Raji (cell line): ENCODE results near the gene INHBC.

Experiments
- POLR2A ChIP-seq: IDR thresholded peaks from 2 replicates; pipeline ENCODE4 v1.6.1; 2011; ENCODE audit warnings: low read depth, low read length, control low read depth; ENCODE audit not compliant: insufficient read depth

Gene INHBC

DNA sequence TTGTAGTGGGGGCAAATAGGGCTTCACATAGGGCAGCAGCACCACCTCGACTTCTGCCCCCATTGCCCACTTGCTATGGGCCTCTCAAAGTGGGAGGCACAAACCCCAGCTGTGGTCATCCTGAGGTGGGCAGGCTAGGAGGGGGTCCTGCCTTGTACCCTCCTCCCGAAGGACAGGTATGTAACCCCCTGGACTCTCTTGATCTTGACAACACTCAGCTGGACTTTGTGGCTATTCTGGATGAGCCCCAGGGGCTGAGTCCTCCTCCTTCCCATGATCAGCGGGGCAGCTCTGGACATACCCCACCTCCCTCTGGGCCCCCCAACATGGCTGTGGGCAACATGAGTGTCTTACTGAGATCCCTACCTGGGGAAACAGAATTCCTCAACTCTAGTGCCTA is 37.1 kb downstream of the INHBC start:
- no peak for TF ChIP-seq POLR2A

DNA sequence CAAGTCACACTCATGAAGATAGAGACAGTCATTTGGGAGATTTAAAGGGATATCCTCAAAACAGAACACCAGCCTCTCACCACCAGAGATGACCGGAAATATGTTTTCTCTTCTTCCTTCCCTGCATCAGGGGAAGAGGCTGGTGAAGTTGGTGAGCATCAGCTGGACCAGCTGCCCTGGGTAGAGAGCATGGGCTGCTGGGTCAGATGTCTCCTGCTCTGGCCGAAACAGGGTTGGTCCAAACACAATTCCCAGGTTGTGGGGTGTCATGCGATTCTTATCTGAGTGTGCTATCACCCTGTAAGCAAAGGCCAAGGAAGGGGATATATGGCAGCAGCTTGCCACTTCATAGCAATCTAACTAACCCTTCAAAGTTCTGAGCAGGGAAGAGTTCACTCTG is 37.8 kb downstream of the INHBC start:
- no peak for TF ChIP-seq POLR2A

DNA sequence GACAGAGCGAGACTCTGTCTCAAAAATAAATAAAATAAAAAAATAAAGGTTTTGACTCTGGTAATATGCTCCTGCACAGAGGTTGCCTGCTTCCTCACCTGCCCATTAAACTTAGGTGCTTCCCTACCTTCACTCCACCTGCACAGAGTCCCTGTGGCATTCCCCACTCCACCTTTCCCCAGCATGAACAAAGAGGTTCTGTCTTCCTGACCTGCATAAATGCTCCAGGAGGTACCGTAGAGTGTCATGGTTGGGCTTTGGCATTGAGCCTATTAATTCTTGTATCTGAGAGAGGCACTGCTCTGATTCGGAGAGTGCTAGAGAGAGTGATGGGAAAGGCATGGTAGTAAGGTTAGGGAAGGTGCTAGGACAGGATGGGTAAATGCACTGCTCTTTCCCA is 38.8 kb downstream of the INHBC start:
- TF ChIP-seq POLR2A: no peak

DNA sequence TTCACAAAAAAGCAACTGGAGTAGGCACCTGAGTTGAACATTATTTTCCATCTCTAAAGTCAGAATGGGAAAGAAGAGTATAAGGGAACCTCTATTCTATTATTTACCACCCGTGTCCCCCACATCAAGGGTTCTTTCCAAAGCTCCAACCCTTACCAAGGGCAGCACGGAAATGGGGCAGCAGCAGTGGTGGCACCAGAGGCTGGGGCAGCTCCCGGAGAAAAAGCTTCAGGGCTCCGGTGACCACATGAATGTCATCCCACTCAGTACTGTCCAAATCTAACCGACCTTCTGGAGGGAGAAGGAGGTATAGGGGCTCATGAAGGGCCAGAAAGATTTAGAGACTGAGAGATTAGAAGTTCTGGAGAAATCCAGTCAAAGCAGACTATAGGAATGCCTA is 39.3 kb downstream of the INHBC start:
- no peak for TF ChIP-seq POLR2A

- no peak for TF ChIP-seq POLR2A
These were observed 39.8 kb downstream of the INHBC start for GRCh38 chr12:57474430-57474829.

GRCh38 chr12:57474862-57475261 is 40.3 kb downstream of the INHBC start:
- no peak for TF ChIP-seq POLR2A

GRCh38 chr12:57475271-57476161 is 40.9 kb downstream of the INHBC start:
- no peak for TF ChIP-seq POLR2A

- no peak for TF ChIP-seq POLR2A
These were observed 41.8 kb downstream of the INHBC start for GRCh38 chr12:57476162-57476992.

- no peak for TF ChIP-seq POLR2A
These were observed 42.6 kb downstream of the INHBC start for GRCh38 chr12:57476993-57477709.

DNA sequence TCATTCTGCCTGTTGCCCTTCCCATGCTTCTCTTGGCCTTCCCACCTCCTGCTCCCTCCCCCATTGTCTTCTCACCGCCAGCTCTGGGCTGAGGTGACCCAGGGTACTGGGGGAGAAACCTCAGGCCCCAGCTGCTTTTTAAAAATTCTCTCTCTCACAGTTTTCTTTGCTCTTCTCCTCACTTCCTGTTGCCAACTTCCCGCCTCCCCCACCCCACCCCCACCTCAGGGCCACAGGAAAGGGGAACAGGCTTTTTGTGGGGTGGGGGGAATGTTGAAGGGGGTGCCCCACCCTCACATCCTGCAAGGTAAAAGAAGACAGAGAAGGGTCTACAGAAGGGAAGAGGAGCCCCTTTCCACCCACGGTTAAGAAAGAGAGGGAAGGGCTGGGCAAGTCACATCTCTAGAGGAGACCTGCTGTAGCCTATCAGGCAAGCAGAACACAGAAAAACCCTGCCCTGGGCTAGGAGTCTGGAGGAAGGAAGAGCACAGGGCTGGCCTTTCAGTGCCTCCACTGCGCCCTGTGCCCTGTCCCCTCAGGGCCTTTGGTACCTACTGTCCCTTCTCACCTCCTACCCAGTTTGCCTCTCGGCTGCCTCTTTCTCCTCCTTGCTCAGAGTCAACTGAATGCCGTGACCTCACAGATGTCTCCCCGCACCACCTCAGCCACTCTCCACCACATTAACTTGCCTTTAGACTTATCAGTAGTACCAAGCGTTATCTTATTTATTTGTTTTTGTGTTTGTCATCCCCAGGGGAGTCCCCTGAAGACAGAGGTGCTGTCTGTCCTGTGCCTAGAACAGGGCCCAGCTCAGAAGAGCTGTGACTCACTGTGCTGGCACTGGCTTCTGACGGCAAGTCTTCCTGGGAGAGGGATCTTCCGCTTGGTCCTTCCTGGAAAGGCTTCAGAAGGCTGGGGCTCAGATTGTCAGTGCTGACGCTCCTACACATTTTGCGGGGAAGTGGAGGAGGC is 43.4 kb downstream of the INHBC start:
- peak; percentile 61; the same call in 1 of the 2 replicates for TF ChIP-seq POLR2A

DNA sequence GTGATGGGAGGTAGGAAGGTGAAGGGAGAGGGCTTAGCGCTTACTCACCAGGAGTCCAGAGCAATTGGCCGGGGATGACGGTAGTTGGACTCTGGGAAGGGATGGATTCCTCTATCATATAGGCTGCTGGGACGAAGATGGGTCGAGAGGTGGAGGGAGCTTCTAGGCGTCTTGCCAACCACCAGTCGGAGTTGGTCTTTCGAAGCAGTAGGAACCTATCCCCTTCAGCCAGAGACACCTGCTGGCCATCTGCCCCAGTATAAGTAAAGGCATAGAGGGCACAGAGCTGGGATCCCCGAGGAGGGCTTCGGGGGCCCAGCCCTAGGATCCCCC is 44.4 kb downstream of the INHBC start:
- TF ChIP-seq POLR2A: no peak

DNA sequence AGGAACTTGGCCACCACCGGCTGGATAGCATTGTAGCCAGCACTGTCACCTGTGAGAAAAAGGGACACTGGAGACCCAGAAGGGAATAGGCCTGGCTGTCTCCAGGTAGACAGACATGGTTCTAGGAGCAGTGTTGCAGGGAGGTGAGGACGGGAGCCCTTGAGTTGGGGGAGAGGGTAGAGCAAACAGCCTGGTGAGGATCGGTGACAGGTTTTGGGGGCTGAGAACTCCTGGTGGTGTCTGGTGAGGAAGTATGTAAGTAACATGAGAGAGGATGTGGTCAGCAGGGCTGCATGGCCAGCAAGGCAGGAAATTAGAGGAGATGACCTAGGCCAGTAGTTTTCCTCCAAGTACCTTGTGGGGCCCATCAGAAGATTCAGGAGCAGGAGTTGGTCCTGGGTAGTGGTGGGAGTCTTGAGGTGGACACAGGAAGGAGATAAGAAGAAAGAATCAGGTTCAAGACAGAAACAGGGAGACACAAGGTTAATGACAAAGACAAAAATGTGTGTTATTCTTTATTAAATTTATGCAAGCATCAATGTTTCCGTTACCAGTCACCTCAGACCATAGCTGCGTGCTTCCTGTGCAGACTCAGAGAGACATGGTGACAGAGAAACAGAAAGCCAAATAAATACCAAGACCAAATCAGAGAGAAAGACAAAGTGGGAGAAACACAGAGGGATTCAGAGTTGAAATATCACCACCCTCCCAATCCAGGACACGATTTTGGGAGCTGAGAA is 45.0 kb downstream of the INHBC start, which contains the start of gene ARHGAP9:
ARHGAP9 (minus strand) TSS at position 491 of the 740 bp plus-strand sequence; CDS start at position 31, 460 bp downstream.
- TF ChIP-seq POLR2A: no peak

GRCh38 chr12:57481671-57482070 is 47.1 kb downstream of the INHBC start:
- no peak for TF ChIP-seq POLR2A
